ENCODE results near the gene CBFA2T3.
"Not testable (repeated sequence)": the region's sequence is repeated elsewhere in the genome, so short reads cannot be mapped to it uniquely, and the experiment has no call there.

CBFA2T3 gene

GRCh38 chr16:88906535-88907105, 70.4 kb downstream of the CBFA2T3 start:
- DNase-seq = no peak

- no peak for DNase-seq
Measured at GRCh38 chr16:88906020-88906419, 71.0 kb downstream of the CBFA2T3 start.

- DNase-seq = no peak
Measured at GRCh38 chr16:88905563-88905962, 71.4 kb downstream of the CBFA2T3 start.

DNA sequence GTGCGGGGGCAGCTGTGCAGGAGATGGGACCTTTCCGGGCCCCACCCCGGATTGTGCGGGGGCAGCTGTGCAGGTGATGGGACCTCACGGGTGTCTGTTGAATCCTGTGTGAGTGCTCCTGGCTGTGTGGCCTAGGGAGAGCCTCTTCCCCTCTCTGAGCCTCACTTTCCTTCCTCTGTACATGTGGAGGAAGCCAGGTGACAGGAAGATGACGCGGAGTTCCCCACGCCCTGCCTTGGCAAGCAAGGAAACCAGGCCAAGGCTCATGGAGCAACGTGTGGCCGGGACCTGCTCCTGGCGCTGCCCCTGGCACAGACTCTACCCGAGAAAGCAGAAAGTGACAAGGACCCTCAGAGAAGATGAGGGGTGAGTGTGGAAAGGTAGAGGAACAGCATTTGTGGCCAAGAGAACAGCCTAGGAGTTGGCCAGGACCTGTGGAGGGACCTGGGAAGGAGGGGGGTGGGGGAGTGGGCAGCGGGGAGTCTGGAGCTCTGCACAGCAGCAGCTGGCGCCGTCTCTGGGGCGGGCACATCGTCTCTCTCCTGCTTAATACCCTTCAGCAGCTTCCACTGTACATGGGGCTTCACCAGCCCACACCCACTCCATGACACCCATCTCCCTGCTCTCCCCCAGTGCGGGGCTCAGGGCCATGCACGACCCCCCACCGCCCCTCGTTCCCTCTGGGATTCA, 72.2 kb downstream of the CBFA2T3 start:
- no peak for DNase-seq

DNA sequence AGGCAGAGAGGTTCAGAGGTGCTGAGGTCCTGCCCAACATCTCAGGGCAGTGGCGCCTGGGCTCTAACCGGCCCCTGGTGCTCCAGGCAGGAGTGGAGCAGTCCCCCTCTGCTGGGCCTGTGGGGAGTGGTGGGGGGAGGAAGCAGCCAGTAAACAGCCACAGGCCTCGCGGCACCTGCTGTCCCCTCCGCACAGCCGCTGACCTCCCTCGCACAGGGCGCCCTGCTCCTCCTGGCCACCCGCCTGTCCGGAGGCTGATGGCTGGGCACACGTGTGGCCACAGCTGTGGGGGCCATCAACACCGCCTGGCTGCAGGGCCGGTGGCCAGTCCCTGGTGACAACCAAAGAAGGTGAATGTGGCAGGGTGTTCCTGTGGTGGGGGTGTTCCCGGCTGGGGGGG, 73.7 kb downstream of the CBFA2T3 start:
- no peak for DNase-seq

GRCh38 chr16:88902744-88903143, 74.3 kb downstream of the CBFA2T3 start:
- no peak for DNase-seq

- no peak for DNase-seq
Measured at GRCh38 chr16:88901718-88902337, 75.2 kb downstream of the CBFA2T3 start.

DNA sequence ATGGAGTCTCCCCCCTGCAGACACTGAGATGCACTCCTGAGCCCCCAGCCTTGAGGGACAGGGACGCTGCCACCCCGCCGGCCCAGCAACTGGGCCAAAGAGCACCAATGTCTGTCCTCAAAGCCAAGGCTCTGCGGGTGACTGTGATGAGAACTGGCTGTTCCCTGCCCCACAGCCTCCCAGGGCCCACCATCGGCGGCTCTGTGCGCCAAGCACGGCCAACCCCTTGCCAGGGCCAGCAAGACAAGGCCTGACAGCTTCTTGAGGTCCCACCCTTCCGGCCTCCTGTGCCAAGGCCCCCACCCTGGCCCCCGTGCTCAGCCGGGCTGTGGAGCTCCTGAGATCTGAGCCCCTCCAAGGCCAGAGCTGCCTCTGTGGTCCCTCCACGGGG, 76.3 kb downstream of the CBFA2T3 start:
- DNase-seq = no peak

GRCh38 chr16:88899901-88900661, 76.9 kb downstream of the CBFA2T3 start:
- DNase-seq = no peak

- DNase-seq = no peak
Measured at GRCh38 chr16:88897696-88898425, 79.1 kb downstream of the CBFA2T3 start.

GRCh38 chr16:88896238-88897070, 80.6 kb downstream of the CBFA2T3 start:
- DNase-seq = no peak

DNA sequence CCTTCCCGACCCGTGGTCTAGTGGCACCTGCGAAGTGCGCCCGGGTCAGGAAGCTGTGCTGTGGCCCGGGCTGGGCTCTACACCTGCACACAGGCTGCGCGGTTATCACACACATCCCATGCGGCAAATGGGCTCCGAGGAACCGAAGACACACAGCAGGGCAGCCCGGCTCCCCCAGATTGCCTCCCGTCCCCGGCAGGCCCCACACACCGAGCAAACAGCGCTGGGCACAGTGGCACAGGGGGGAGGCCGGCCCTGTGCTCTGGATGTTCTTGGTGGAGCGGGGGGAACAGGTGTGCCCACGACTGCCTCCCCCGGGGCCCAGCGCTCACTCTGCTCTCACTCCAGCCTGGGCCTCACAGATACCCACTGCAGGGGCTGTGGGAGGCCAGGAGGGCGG, 81.7 kb downstream of the CBFA2T3 start:
- no peak for DNase-seq

GRCh38 chr16:88894681-88895300, 82.2 kb downstream of the CBFA2T3 start:
- DNase-seq = no peak

DNA sequence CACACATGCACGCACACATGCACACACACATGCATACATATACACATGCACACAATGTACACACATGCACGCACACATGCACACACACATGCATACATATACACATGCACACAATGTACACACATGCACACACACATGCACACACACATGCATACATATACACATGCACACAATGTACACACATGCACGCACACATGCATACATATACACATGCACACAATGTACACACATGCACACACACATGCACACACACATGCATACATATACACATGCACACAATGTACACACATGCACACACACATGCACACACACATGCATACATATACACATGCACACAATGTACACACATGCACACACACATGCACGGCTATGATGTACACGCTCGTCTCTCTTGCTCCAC, 82.7 kb downstream of the CBFA2T3 start:
- not testable (repeated sequence) for DNase-seq

DNA sequence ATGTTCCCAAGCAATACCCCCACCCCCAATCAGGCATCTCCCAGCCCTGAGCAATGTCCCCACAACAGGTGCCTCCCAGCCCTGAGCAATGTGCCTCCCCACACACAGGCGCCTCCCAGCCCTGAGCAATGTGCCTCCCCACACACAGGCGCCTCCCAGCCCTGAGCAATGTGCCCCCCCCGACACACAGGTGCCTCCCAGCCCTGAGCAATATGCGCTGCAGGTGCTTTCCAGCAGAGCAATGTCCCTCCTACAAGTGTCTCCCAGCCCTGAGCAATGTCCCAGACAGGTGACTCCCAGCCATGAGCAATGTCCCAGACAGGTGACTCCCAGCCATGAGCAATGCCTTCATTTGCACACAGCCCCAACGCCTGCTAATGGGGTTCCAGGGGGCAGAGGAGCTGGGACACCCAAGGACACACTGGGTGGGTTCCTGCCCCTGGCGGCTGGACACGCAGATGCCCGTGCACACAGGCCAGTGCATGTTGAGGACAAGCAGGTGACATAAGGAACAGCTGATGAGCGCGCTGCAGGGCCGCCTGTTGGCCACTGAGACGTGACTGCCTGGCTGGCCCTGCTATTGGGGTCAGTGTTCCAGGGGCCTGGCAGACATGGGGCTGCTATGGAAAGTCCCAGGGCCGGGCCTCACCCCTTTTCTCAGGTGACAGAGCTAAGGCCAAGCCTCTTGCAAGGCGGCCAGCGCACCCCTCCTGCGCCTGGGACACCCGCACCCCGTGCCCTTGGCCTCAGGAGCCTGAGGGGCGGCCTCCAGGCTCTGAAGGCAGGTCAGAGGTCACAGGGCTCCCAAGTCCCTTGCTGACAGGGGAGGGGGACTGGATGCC, 83.7 kb downstream of the CBFA2T3 start:
- DNase-seq = no peak

GRCh38 chr16:88892065-88892464, 84.9 kb downstream of the CBFA2T3 start:
- no peak for DNase-seq

DNA sequence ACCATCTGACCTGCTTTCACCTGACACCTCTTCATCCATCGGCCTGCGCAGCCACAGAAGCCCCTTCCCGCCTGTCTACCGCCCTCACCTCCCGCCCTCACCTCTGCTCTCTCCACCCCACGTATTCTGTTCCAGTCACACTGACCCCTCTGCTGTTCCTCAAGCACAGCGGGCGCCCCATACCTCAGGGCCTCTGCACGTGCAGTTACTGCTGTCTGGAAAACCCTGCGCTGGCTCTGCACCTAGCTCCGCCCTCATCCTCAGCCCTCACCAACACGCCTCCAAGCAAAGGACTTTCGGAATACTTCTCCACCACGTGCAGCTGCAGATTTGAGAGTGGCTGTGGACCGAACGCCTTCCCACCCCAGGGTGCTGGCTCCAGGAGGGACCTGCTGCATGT, 85.9 kb downstream of the CBFA2T3 start:
- no peak for DNase-seq

- not testable (repeated sequence) for DNase-seq
Measured at GRCh38 chr16:88889702-88890352, 87.2 kb downstream of the CBFA2T3 start.

DNA sequence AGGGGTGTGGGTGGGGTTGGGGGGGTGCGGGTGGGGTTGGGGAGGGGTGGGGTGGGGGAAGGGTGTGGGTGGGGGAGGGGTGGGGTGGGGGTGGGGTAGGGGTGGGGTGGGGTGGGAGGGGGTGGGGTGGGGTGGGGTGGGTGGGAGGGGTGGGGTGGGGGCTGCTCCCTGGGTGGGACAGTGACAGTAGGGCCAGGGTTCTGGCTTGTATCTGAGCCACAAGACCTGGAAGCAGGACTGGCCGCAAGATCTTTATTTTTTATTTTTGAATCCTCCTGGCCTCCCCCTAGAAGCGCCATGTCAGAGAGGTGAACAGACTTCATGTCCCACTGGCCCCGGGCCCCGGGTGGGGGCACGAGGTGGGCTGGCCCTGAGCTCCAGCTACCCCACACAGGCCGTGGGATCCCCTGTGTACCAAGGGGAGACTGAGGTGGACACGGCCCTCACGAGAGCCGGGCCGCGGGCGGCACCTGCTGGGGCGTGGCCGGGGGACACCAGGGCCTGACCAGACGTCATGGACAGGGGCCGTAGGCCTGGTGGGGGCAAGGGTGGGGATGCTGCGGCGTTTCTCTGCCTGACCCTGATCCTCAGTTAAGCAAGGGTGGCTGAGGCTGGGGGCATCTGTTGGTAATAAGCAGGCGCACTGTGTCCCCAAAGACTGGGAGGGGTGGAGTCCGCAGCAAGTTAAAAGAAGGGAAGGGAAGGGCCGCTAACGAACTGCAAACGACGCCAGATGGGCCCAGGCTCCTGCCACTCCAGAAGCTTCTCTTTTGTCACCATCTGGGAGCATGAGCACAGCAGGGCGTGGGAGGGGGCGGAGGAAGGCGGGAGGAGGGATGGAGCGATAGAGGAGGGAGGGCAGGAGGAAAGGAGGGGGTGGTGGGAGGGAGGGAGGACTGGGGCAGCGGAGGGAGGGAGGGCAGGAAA, 88.3 kb downstream of the CBFA2T3 start:
- DNase-seq = no peak
